Activated CD8-positive, alpha-beta memory T cell treated with anti-CD3 and anti-CD28 coated beads, Interleukin-2, amount 50 U/mL, for 24 hours (primary cell): ENCODE measurements around the gene TCEANC2.

Experiments used
- DNase-seq: peaks from one replicate; pipeline ENCODE4 v3.0.0-alpha.2; 2020; ENCODE audit errors: extremely low read depth

Gene TCEANC2

GRCh38 chr1:54114001-54114400, 60.6 kb downstream of the TCEANC2 start:
- no peak for DNase-seq

GRCh38 chr1:54114955-54115354, 61.5 kb downstream of the TCEANC2 start:
- no peak for DNase-seq

GRCh38 chr1:54115520-54115919, 62.1 kb downstream of the TCEANC2 start:
- no peak for DNase-seq

- no peak for DNase-seq
These were observed 64.6 kb downstream of the TCEANC2 start for GRCh38 chr1:54117815-54118563.

- no peak for DNase-seq
These were observed 65.3 kb downstream of the TCEANC2 start for GRCh38 chr1:54118704-54119103.

GRCh38 chr1:54120018-54120697, 66.8 kb downstream of the TCEANC2 start:
- no peak for DNase-seq

GRCh38 chr1:54120698-54121481, 67.5 kb downstream of the TCEANC2 start:
- DNase-seq, result no peak

- DNase-seq, result peak; percentile 40
These were observed 68.2 kb downstream of the TCEANC2 start for GRCh38 chr1:54121482-54122134.

- no peak for DNase-seq
These were observed 68.8 kb downstream of the TCEANC2 start for GRCh38 chr1:54122135-54122751.

GRCh38 chr1:54122992-54123391, 69.6 kb downstream of the TCEANC2 start:
- DNase-seq, result no peak

- no peak for DNase-seq
These were observed 71.1 kb downstream of the TCEANC2 start for GRCh38 chr1:54124472-54124871.

- no peak for DNase-seq
These were observed 71.5 kb downstream of the TCEANC2 start for GRCh38 chr1:54124906-54125305.

- no peak for DNase-seq
These were observed 72.1 kb downstream of the TCEANC2 start for GRCh38 chr1:54125386-54126070.

- no peak for DNase-seq
These were observed 72.9 kb downstream of the TCEANC2 start for GRCh38 chr1:54126271-54126815.

- no peak for DNase-seq
These were observed 74.3 kb downstream of the TCEANC2 start for GRCh38 chr1:54127594-54128300.

- DNase-seq, result no peak
These were observed 76.5 kb downstream of the TCEANC2 start for GRCh38 chr1:54129858-54130257.

- DNase-seq, result no peak
These were observed 78.0 kb downstream of the TCEANC2 start for GRCh38 chr1:54131419-54131818.

GRCh38 chr1:54132495-54132894, 79.1 kb downstream of the TCEANC2 start:
- DNase-seq, result no peak

GRCh38 chr1:54134295-54134694, 80.9 kb downstream of the TCEANC2 start:
- no peak for DNase-seq
